Right ventricle myocardium superior (tissue), 1 donor: ENCODE data around the gene ADGRB3. TPM values are rescaled to one million over a fixed set of nuclear protein-coding genes. Genes with fewer than 3 reads are reported as not detected.
"Not testable (repeated sequence)": the region's sequence is repeated elsewhere in the genome, so short reads cannot be mapped to it uniquely, and the experiment has no call there.

Experiments used
- ATAC-seq: fragments of 200-7000 bp; cut with Tn5 transposase; one replicate; pipeline ENCODE4 v1.9.1; 2020; ENCODE audit warnings: mild to moderate bottlenecking; ENCODE audit not compliant: poor library complexity
- DNase-seq: peaks from one replicate; pipeline ENCODE4 v3.0.0-alpha.2; 2020
- intact Hi-C: fragments of 100-400 bp; cut with DNase I; formaldehyde crosslinking; loops from one replicate; pipeline ENCODE4 v1.11.2; 2022
- total RNA-seq: library from RNA; stranded (reverse); fragmentation: NEBNext Ultra II Directional; extraction: Animal tissue kit (Norgen Biotek cat#: 25700); gene quantifications from one replicate; pipeline ENCODE4 v1.2.1, GENCODE V29; 2021
- donor health status: DM: no; HTN: yes; CAD: no; lungs with severe emphysema.

ADGRB3 gene
- total RNA-seq, 1 donor from 2014 or later, result 2.0 TPM

DNA sequence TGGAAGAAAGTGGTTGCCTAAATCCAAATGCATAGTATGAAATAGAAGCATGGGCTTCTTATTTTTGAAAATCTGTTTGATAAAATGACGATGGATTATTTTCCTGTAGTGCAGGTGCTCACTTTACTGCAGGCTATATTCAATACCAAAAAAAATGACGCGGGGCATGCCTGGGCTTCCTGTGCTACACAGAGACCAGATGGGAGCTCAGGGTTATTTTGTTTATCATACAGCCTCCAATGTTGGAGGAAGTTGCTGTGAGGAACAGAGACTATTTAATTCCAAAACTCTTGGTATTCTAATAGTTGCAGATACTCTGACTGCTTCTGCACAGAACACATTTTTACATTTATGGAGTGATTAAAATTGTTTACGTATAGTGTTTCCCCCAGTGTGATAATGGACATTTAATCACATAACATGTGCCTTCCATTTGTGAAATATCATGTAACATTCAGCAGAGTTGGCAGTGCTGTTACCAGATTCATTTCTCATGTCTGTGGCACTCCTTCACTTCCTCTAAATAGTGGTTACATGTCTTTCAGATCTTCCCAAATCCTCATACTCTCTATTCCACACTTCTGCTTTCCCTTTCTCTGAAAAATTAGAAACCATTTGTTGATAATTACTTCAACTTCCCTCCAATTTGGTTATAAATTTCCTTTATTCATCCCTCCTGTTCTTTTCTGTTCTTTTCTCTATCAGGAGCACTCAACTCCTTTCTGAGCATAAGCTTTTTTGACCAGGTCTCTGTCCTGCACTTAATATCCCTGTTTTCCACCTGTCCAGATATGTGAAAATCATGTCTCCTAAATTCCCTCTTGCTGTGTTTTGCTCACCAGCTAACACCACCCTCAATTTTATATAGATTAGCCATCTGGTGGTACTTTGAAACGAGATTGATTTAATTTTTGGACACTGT lies 121.6 kb downstream of the ADGRB3 start:
- intact Hi-C loops, result no loop called here
- no peak for DNase-seq
- ATAC-seq, result peak; percentile 62

DNA sequence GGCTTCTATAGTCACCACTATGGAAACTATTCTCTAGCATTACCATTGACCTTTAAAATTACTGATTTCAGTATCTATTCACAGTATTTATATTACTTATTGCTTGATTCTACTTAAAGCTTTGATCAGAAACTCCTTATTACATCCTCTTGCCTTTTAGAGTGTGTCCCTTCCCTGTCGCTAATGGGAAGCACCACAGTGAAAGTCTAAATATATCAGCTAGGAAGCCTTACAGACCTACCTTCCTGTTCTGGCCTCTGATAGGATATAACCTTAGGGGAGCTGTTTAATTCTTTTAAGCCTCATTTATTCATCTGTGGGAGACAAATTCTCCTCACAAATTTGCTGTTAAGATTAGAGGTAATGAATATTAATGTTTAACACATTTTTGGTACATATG lies 122.7 kb downstream of the ADGRB3 start:
- intact Hi-C loops, result no loop called here
- ATAC-seq (no peak), DNase-seq (no peak)

DNA sequence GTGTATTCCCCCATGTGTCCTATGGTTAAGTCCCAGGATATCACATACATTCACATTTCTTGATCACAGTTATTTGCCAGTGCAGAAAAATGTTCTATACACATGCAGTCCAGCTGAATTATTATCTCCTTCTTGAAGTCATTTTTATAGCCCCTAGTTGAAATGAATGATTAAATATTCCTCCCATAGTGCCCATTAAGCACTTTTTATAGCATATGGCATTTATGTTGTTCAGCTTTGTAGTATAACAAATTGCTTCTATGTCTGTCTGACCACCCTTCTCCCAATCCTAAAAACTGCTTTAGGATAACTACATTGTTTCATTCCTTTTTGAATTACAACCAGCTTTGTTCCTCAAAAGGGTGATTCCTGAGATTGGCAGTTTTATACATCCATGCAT lies 123.5 kb downstream of the ADGRB3 start:
- ATAC-seq, result no peak
- no peak for DNase-seq
- intact Hi-C loops, result no loop called here

DNA sequence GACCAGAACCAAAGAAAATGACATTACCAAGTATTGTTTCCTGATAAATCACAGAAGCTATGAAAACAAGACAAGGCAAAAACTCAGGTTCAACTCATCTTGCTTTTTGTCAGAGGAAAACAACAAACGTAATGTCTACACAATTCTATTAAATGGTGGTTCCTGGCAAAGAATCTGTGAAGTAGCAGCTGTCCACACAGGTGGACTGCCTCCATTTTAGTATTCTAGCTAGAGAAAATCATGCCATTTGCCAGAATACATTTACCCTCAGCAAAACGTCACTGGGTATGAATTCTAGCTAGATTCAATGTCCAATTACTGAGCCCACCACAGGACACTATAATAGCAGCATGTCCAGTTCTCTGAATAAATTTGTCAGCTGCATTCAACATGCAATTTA lies 125.4 kb downstream of the ADGRB3 start:
- intact Hi-C loops, result loop anchor here (5.0 kb wide), 1 partner anchor 123 kb away; the partner anchor contains the start of gene ADGRB3
- ATAC-seq (no peak), DNase-seq (no peak)

DNA sequence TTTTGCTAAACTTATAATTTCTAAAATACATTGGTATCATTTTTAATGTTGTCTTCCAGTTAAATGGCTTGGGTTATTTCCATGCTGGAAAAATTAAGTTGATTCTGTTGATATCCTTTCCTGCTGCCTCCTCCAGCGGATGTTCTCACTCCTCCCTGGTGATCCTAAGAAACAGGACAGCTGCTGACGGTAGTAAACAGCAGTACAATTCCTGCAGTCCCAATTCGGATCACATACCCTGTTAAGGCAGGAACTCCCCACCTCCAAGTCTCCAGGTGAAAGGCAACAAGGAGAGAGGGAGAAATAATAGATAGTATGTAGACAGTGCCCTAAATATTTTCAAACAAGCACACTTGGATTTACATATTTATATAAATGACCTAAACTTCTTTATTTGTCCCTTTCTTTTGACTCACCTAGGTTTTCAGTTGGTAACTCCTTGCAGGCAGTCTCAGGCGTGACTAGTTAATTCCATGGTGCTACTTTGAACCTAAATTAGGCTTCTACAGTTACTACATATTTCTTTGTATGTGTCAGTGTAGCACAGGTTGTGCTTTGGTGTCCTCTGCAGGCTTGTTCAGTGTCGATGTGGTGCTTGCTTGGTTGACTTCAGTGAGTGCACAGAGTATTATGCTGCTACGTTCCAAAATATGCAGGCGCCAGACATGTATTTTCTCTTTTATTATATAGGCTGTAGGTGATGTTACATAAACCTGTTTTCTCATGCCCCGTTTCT lies 126.0 kb downstream of the ADGRB3 start:
- ATAC-seq, result peak; percentile 78
- intact Hi-C loops, result loop anchor here (5.0 kb wide), 1 partner anchor 124 kb away; the partner anchor contains the start of gene ADGRB3

DNA sequence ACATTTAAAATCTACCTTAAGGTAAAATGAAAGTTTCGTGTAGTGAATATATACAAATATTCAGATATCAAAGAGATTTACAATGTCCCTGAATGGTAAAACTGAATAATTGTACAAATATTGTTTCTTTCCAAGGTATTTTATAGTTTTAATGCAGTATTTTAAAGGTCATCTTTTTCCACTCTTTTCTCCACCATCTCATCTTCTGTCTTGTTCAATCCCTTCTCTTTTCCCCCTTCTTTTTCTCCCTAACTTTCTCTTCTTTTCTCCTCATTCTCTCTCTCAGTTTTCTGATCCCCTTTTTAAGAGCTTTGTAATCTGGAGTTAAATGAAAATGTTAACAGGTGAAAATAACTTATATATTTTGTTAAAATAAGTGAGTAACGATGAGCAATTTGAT lies 126.9 kb downstream of the ADGRB3 start:
- no peak for DNase-seq
- ATAC-seq, result no peak
- intact Hi-C loops, result loop anchor here (5.0 kb wide), 1 partner anchor 125 kb away; the partner anchor contains the start of gene ADGRB3

More for the DNA sequence above, 126.0 kb downstream of the ADGRB3 start:
- DNase-seq, result no peak

DNA sequence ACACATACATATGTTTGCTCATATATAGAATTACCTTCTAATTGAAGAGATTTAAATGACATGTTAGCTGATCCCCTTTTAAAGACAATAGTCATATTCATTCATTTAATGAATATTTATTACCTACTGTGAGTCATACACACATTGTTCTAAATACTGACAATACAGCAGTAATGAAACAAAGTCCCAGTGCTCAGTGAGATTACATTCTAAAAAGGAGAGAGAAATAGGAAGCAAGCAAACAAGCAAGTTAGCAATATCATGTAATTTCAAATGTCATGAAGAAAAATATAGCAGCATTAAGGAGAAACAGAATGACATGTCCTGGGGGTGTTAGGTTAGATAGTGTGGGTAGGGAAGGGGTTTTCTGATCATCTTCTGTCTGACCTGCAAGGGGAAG lies 136.3 kb downstream of the ADGRB3 start:
- intact Hi-C loops, result no loop called here
- DNase-seq (no peak), ATAC-seq (no peak)

DNA sequence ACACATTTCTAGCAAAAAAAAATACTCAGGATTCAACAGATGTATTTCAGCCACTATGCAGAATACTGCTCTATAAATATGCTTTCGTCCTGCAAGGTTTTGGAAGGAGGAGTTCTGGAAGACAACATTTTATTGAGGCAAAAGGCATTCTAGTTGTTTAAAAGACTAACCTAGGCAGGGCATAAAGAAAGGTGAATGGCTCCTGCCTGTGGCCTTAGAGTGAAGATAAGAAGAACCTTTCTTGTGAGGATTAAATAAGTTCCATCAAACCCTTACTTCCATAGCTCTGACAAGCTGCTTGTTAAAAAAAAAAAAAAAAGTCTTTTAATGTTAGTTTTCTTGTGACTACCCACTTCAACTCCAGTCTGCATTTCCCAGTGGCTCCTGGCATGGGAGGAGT lies 139.8 kb downstream of the ADGRB3 start:
- DNase-seq, result no peak
- ATAC-seq, result no peak
- intact Hi-C loops, result no loop called here

DNA sequence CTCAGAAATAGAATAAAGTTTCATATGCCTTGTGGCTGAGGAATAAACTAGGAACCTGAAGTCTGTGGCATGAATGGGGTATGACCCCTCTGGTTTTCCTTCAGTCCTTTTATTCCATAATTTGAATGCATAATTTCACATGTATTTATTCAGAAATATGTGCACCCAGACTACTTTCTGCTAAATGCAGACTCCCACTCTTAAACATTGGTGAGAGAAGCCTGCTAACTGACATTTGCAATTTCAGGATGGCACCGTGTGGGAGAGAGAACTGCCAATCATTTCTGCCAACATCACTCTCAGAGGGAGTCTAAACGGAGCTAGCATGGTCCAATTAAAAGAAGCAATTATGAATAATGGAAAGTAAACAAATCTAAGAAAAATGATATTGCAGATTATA lies 141.3 kb downstream of the ADGRB3 start:
- DNase-seq (no peak), ATAC-seq (no peak)
- intact Hi-C loops, result no loop called here

DNA sequence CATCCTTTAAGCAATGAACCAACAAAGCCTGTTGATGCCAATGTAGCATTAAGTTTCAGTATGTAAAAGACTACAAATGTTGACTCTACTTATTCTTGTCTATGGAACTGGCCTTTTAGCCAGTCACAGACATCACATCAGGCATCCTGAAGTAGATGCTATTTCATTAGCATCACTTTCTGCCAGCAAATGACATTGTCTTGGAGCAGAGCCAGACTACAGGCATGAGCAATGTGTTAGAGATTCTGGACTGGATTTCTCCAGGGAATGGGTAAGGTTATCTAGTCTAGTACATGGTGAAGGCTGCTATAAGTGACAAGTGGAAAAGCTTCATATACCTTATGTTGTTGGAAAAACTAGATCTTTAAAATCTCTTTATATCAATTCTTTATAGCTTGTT lies 142.9 kb downstream of the ADGRB3 start:
- ATAC-seq (peak; percentile 77), DNase-seq (no peak)
- intact Hi-C loops, result no loop called here

DNA sequence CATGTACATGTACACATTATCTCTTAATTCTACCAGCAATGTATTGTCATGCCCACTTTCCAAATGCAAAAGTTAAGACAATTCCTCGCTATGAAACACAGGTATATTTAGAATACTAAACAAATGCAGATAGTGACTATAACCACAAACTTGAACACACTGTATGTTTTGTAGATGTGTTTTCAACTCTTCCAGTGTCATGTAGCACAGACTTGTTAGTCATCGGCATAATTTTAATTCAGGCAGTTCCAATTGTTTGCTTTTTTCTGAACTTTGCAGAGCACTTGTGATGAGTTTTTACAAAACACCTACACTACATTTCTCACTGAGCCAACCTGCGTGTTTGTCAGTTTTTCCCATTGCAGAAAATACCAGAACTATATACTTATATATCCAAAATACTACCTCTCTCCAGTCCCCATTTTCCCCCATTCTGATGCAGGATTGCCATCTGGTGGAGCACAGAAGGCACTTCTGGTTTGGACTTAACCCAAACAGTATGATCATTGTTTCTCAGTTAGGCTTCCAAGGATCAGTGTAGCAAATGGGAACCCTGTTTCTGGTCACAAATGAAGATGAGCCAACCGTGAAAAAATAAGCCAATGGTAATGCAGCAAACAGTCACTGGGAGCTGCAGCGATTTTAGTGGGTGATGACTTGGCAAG lies 143.4 kb downstream of the ADGRB3 start:
- DNase-seq, result no peak

DNA sequence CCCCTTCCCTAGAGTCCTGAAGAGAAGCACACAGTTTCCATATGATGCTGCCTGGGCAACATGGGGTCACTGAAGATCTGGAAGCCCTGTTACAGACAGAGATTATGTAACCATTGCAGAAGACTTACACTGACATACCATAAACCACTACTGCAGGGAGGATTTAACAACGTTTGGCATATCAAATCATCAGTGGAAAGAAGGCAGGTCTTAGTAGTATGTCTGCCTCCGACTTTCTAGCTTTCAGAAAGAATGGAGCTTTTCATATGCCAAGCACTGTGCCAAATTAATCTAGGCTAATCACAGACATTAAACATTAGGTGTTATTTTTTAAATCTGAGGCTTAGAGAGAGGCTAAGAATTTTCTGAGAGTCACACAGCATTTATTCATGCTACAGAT lies 144.3 kb downstream of the ADGRB3 start:
- DNase-seq (no peak), ATAC-seq (no peak)
- intact Hi-C loops, result no loop called here

More for the DNA sequence above, 143.4 kb downstream of the ADGRB3 start:
- intact Hi-C loops, result no loop called here
- peak; percentile 88 for ATAC-seq

DNA sequence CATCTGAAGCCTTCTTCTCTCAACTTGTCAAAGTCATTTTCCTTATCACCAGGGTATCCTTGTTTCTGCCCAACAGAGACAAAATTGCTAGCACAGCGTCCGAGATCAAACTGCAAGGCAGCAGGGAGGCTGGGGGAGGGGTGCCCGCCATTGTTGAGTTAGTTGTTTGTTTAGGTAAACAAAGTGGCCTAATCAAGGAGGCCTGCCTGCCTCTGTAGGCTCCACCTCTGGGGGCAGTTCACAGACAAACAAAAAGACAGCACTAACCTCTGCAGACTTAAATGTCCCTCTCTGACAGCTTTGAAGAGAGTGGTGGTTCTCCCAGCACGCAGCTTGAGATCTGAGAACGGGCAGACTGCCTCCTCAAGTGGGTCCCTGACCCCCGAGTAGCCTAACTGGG lies 155.0 kb downstream of the ADGRB3 start:
- DNase-seq, intact Hi-C loops, ATAC-seq: not testable (repeated sequence)

DNA sequence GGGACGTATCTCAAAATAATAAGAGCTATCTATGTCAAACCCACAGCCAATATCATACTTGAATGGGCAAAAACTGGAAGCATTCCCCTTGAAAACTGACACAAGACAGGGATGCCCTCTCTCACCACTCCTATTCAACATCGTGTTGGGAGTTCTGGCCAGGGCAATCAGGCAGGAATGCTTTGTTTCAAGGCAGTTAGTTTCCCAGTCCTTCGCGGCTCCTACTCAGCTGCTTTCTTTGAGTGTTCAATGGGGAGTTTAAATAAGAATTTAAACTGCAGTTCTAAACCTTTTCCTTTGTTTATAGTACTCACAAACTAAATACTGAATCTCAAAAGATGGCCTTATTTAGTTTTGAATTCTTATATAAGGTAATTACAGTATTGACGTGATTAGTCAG lies 179.9 kb downstream of the ADGRB3 start:
- ATAC-seq, intact Hi-C loops, DNase-seq: not testable (repeated sequence)

DNA sequence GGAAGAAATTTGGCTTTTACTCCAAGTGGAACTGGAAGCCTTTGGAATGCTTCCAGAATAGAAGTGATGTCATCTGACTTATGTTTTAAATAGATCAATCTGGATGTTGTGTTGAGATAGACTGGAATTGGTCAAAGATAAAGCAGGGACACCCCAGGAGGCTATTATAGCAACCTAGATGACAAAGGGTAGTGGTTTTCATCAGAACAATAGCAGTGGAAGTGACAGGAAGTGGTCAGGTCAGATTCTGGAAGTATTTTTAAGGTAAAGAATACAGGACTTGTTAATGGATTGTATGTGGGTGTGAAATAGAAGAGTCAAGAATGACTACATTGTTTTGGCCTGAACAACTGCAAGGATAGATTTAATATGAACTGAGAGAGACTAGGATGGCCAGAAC lies 191.4 kb downstream of the ADGRB3 start:
- no peak for DNase-seq
- intact Hi-C loops, result no loop called here
- ATAC-seq, result no peak

DNA sequence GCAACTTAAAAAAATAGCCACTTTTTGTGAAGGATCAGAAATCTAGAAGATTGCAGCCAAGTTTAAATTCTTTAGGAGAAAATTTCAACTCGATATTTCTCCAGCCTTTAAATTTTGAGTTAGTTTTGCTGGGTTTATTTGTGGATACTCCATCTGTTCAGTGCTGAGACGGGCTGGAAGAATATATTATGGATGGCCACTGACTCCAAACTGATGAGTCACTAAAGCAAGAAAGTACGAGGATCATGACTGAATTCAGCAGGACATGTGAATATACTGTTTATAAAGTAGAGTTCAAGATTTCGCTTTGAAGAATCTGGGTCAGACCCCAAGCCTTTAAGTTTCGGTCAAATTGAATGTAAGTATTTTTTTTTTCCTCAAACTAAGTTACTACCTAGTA lies 199.5 kb downstream of the ADGRB3 start:
- DNase-seq (no peak), ATAC-seq (no peak)
- intact Hi-C loops, result no loop called here

DNA sequence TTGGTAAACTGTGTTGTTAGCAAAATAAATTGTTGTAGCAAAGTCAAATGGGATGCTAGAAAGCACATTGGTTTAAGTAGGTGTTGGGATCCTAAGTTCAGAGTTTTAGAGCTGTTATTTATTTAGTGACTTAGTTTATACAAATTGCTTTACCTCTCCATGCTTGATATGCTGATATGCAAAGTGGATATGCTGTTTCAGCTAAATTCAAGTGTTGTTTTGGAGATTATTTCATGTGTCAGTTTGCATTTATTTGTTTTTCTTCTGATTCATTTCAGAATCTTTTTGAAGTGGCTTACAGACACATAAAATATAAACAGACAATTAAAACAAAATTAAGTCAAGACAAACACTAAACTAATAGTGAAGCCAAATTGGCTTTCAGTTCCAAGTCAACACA lies 203.5 kb downstream of the ADGRB3 start:
- DNase-seq (no peak), ATAC-seq (no peak)
- intact Hi-C loops, result no loop called here

DNA sequence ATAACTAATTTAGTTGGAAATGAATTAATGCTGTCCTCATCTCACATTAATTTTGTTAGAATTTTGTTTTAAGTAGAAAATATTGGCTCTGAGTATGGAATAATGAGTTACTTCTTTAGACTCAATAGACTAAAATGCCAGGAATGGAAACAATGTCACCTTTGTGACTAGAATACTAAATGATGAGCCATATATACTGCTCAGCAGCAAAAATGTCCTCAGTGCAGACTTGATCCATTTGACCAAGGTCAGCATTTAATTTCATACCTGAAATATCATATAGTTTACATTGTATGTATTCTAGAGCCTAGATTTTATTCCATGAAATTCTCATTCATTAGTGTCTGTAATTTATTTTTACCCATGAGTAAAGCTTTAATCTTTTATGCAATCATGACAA lies 217.7 kb downstream of the ADGRB3 start:
- no peak for ATAC-seq
- no peak for DNase-seq
- intact Hi-C loops, result no loop called here

DNA sequence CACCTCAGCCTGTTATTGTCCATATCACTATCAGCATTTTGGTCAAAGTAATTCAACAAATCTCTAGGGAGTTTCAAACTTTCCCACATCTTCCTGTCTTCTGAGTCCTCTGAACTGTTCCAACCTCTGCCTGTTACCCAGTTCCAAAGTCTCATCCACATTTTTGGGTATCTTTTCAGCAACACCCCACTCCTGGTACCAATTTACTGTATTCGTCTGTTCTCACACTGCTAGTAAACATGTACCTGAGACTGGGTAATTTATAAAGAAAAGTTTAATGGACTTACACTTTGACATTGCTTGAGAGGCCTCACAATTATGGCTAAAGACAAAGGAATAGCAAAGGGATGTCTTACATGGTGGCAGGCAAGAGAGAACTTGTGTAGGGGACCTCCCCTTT lies 224.2 kb downstream of the ADGRB3 start:
- intact Hi-C loops, result no loop called here
- ATAC-seq, result no peak

More for the DNA sequence above, 224.2 kb downstream of the ADGRB3 start:
- DNase-seq, result no peak
